MM.1S (cell line): ENCODE results near the gene PTPRJ.
"Not testable (repeated sequence)": the region's sequence is repeated elsewhere in the genome, so short reads cannot be mapped to it uniquely, and the experiment has no call there.

Experiments used
- DNase-seq: peaks from one replicate; pipeline ENCODE4 v3.0.0-alpha.2; 2015
- H2AFZ ChIP-seq: fragments of 300-600 bp; sonication (generic); 2 replicates; pipeline ENCODE4 v1.6.0; 2016; ENCODE audit warnings: antibody characterized with exemption, low read length
- H3F3A ChIP-seq: fragments of 300-600 bp; sonication (generic); 2 replicates; pipeline ENCODE4 v1.6.1; 2016; ENCODE audit warnings: mild to moderate bottlenecking, antibody characterized with exemption, low read length, moderate library complexity, mixed read lengths; ENCODE audit not compliant: insufficient read depth
- H3K27ac ChIP-seq: fragments of 300-600 bp; sonication (generic); 2 replicates; pipeline ENCODE4 v1.5.1; 2016; ENCODE audit warnings: mild to moderate bottlenecking, low read length
- H3K27me3 ChIP-seq: fragments of 300-600 bp; sonication (generic); replicated peaks from 2 replicates; pipeline ENCODE4 v1.6.0; 2016; ENCODE audit warnings: low read length; ENCODE audit not compliant: insufficient read depth
- H3K36me3 ChIP-seq: fragments of 300-600 bp; sonication (generic); replicated peaks from 2 replicates; pipeline ENCODE4 v1.6.1; 2016; ENCODE audit warnings: mild to moderate bottlenecking, low read length, mixed read lengths; ENCODE audit not compliant: insufficient read depth
- H3K4me1 ChIP-seq: fragments of 300-600 bp; sonication (generic); 2 replicates; pipeline ENCODE4 v1.6.1; 2016; ENCODE audit warnings: low read length, mixed read lengths
- H3K4me2 ChIP-seq: fragments of 300-600 bp; sonication (generic); 2 replicates; pipeline ENCODE4 v1.6.0; 2016; ENCODE audit warnings: low read depth, low read length
- H3K4me3 ChIP-seq: fragments of 300-600 bp; sonication (generic); 2 replicates; pipeline ENCODE4 v1.5.1; 2016; ENCODE audit warnings: low read length, mixed read lengths
- H3K79me2 ChIP-seq: fragments of 300-600 bp; sonication (generic); 2 replicates; pipeline ENCODE4 v1.6.1; 2016; ENCODE audit warnings: mixed run types, low read length, mixed read lengths
- H3K9ac ChIP-seq: fragments of 300-600 bp; sonication (generic); 2 replicates; pipeline ENCODE4 v1.6.1; 2016; ENCODE audit warnings: low read length, mixed read lengths
- H3K9me2 ChIP-seq: fragments of 300-600 bp; sonication (generic); replicated peaks from 2 replicates; pipeline ENCODE4 v1.6.1; 2016; ENCODE audit warnings: mild to moderate bottlenecking, low read length, mixed read lengths; ENCODE audit not compliant: insufficient read depth
- H3K9me3 ChIP-seq: fragments of 300-600 bp; sonication (generic); replicated peaks from 2 replicates; pipeline ENCODE4 v1.6.1; 2016; ENCODE audit warnings: mild to moderate bottlenecking, low read length, mixed read lengths; ENCODE audit not compliant: insufficient read depth
- H4K20me1 ChIP-seq: fragments of 300-600 bp; sonication (generic); 2 replicates; pipeline ENCODE4 v1.6.1; 2016; ENCODE audit warnings: mild to moderate bottlenecking, low read length, moderate library complexity, mixed read lengths; ENCODE audit not compliant: insufficient read depth
- EZH2 ChIP-seq: fragments of 300-600 bp; sonication (generic); optimal IDR thresholded peaks from 2 replicates; pipeline ENCODE3; 2017; ENCODE audit warnings: low read depth, mild to moderate bottlenecking, antibody characterized with exemption, low read length, mixed read lengths
- EZH2phosphoT487 ChIP-seq: fragments of 300-600 bp; sonication (generic); IDR thresholded peaks from 2 replicates; pipeline ENCODE4 v1.6.1; 2018; ENCODE audit warnings: antibody characterized with exemption, low read length
- TF ChIP-seq, protein P1 (sequence below): fragments of 300-600 bp; sonication (generic); IDR thresholded peaks from 2 replicates; pipeline ENCODE4 v1.5.1; 2016; ENCODE audit warnings: antibody characterized with exemption, low read length, mixed read lengths

Gene PTPRJ

DNA sequence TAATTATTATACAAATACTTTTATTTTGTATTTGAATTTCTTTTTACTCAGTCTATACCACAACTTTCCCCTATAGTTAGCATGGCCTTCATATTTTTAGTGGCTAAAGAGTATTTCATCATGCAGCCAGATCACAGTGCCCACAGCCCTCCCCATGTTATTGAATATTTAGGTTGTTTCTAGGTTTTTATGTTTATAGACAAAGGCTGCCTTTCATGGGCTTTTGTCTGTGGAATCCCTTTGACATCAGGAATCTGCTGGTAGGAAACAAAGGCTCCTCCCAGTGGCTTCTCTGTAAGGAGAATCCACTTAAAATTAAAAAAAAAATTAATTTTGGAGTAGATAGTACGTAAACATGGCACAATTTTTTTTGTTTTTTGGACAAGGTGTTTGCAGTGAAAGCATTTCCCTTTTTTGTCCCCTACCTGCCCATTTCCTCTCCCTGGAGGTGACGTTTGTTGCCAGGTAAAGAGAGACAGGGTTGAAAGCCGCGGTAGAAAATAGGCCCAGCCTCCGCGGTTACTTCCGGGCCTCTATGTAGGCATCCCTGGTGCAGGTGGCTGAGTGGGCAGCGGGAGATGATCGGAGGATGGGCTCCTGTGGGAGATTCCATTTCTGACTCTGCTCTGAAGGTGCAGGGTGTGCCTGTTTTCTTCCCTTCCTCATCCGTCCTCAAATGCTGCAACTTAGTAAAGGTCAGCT is 154.0 kb downstream of the PTPRJ start:
- no peak overlapping the region for H3K27ac ChIP-seq
- H3K9me3 ChIP-seq, result no peaks in the 10 kb centered on the region
- DNase-seq, result no peak
- TF ChIP-seq EZH2 (no peak), EZH2phosphoT487 (no peak)
- TF ChIP-seq, protein P1, sequence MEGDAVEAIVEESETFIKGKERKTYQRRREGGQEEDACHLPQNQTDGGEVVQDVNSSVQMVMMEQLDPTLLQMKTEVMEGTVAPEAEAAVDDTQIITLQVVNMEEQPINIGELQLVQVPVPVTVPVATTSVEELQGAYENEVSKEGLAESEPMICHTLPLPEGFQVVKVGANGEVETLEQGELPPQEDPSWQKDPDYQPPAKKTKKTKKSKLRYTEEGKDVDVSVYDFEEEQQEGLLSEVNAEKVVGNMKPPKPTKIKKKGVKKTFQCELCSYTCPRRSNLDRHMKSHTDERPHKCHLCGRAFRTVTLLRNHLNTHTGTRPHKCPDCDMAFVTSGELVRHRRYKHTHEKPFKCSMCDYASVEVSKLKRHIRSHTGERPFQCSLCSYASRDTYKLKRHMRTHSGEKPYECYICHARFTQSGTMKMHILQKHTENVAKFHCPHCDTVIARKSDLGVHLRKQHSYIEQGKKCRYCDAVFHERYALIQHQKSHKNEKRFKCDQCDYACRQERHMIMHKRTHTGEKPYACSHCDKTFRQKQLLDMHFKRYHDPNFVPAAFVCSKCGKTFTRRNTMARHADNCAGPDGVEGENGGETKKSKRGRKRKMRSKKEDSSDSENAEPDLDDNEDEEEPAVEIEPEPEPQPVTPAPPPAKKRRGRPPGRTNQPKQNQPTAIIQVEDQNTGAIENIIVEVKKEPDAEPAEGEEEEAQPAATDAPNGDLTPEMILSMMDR, result no peak
- H3K4me3 ChIP-seq, result no peak overlapping the region
- no peak overlapping the region for H2AFZ ChIP-seq
- no peaks in the 10 kb centered on the region for H3K36me3 ChIP-seq
- H3K9ac ChIP-seq, result no peak overlapping the region
- H3F3A ChIP-seq, result no peaks in the 10 kb centered on the region
- no peaks in the 10 kb centered on the region for H4K20me1 ChIP-seq
- no peaks in the 10 kb centered on the region for H3K27me3 ChIP-seq
- no peak overlapping the region for H3K4me2 ChIP-seq
- H3K9me2 ChIP-seq, result no peaks in the 10 kb centered on the region
- no peaks in the 10 kb centered on the region for H3K79me2 ChIP-seq
- H3K4me1 ChIP-seq, result no peaks in the 10 kb centered on the region

DNA sequence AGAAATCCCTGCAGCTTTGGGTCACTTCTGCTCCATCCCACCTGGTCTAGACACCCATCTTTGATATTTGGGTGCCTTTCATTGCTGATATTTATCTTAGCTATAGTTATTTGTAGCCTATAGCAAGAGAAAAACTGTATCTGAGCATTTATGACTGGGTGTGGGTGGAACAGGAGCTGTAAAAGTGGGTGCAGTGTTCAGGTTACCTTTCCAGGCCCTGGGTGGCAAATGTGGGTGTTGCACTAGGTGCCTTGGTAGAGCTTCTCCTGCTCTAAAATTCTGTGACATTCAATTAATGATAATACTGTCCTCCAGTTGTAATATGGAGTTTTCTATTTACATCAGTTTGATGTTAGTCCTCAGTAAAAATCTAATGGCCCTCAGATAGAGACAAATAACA is 157.9 kb downstream of the PTPRJ start:
- H3K4me2 ChIP-seq, result no peak overlapping the region
- H2AFZ ChIP-seq, result no peak overlapping the region
- no peaks in the 10 kb centered on the region for H3K79me2 ChIP-seq
- no peaks in the 10 kb centered on the region for H4K20me1 ChIP-seq
- no peaks in the 10 kb centered on the region for H3K9me3 ChIP-seq
- no peak overlapping the region for H3K4me3 ChIP-seq
- H3K9ac ChIP-seq, result no peak overlapping the region
- H3K36me3 ChIP-seq, result no peaks in the 10 kb centered on the region
- DNase-seq, result no peak
- TF ChIP-seq EZH2 (no peak), EZH2phosphoT487 (no peak)
- TF ChIP-seq, protein P1, result no peak
- no peaks in the 10 kb centered on the region for H3K4me1 ChIP-seq
- no peaks in the 10 kb centered on the region for H3K27me3 ChIP-seq
- no peaks in the 10 kb centered on the region for H3K9me2 ChIP-seq
- H3F3A ChIP-seq, result no peaks in the 10 kb centered on the region
- H3K27ac ChIP-seq, result no peak overlapping the region

DNA sequence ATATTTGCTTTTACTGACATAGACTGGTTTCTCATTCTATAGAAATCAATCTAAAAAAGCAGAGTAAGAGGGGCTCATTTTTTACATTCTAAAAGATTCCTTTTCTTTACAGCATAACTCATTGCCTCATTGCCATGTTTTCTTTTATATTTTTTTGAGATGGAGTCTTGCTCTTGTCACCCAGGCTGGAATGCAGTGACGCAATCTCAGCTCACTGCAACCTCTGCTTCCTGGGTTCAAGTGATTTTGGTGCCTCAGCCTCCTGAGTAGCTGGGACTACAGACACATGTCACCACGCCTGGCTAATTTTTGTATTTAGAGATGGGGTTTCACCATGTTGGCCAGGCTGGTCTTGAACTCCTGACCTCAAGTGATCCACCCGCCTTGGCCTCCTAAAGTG is 159.5 kb downstream of the PTPRJ start:
- H3K36me3 ChIP-seq, H3K4me2 ChIP-seq, H3K27ac ChIP-seq, H3F3A ChIP-seq, H3K9me3 ChIP-seq, H3K27me3 ChIP-seq, H3K79me2 ChIP-seq, DNase-seq, H2AFZ ChIP-seq, H3K4me1 ChIP-seq, H3K9ac ChIP-seq, H3K9me2 ChIP-seq, H3K4me3 ChIP-seq, H4K20me1 ChIP-seq: not testable (repeated sequence)

DNA sequence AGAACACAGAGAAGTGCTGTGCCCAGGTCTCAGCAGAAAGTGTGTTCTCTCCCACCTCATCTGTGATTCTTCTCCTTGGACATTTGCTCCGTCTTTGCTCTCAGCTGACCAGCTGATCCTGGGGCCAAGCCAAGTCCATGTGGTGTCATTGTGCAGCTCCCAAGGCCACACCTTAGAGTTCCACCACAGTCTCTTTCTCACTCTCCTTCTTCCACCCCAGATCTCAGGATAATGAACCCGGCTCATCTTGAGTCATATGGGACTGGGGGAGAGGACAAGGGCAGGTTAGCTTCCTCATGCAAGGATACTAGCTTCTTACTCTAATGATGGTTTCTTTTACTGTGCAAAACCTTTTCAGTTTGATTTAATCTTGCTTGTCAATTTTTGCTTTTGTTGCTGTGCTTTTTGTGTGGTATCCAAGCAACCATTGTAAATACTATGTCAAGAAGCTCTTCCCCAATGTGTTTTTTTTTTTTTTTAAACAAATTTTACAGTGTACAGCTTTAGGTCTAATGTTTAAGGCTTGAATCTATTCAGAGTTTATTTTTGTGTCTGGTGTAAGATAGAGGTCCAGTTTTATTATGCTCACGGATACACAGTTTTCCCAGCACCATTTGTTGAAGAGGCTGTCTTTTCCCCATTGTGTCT is 161.2 kb downstream of the PTPRJ start:
- Histone ChIP-seq H3K4me3 (no peak overlapping the region), H3F3A (no peaks in the 10 kb centered on the region), H3K9me3 (no peaks in the 10 kb centered on the region), H3K27ac (no peak overlapping the region), H3K36me3 (no peaks in the 10 kb centered on the region), H3K79me2 (no peaks in the 10 kb centered on the region), H4K20me1 (no peaks in the 10 kb centered on the region), H3K9ac (no peak overlapping the region), H3K9me2 (no peaks in the 10 kb centered on the region), H3K4me1 (no peaks in the 10 kb centered on the region), H3K4me2 (no peak overlapping the region), H3K27me3 (no peaks in the 10 kb centered on the region), H2AFZ (no peak overlapping the region)
- DNase-seq, result no peak
- TF ChIP-seq EZH2phosphoT487, result no peak
- TF ChIP-seq, protein P1, result no peak
- TF ChIP-seq EZH2, result no peak
